ENCODE results near the gene HTD2. TPM values are rescaled to one million over a fixed set of nuclear protein-coding genes. Genes with fewer than 3 reads are reported as not detected.
"Not testable (repeated sequence)": the region's sequence is repeated elsewhere in the genome, so short reads cannot be mapped to it uniquely, and the experiment has no call there.

The HTD2 gene
- total RNA-seq, 3 donors from 2014 or later = 10.6 to 19.6 (median 11.1) TPM

- H3K27ac ChIP-seq = no peak overlapping the region
- H3K4me1 ChIP-seq = no peaks in the 10 kb centered on the region
- H3K9me3 ChIP-seq = no peaks in the 10 kb centered on the region
- H3K36me3 ChIP-seq = no peaks in the 10 kb centered on the region
- DNase-seq (ENCODE audit: low spot score in 2 of 2) = no peak
- H3K27me3 ChIP-seq = no peaks in the 10 kb centered on the region
- no peak overlapping the region for H3K4me3 ChIP-seq
- TF ChIP-seq POLR2AphosphoS5 (IDR thresholded peaks at IDR 0.05) (no peak), CTCF (IDR thresholded peaks at IDR 0.05) (no peak), POLR2A (IDR thresholded peaks at IDR 0.05) (no peak)
- intact Hi-C loops (cut with DNase I; ENCODE audit: low total_unique reads) = no loop called here
Observed at GRCh38 chr3:58261954-58262666, 44.2 kb upstream of the HTD2 start.

- H3K36me3 ChIP-seq = no peaks in the 10 kb centered on the region
- no peaks in the 10 kb centered on the region for H3K27me3 ChIP-seq
- DNase-seq (ENCODE audit: low spot score in 2 of 2) = no peak
- H3K4me1 ChIP-seq = no peaks in the 10 kb centered on the region
- TF ChIP-seq POLR2AphosphoS5 (IDR thresholded peaks at IDR 0.05) (no peak), POLR2A (IDR thresholded peaks at IDR 0.05) (no peak), CTCF (IDR thresholded peaks at IDR 0.05) (no peak)
- H3K27ac ChIP-seq = no peak overlapping the region
- H3K4me3 ChIP-seq = no peak overlapping the region
- intact Hi-C loops (cut with DNase I; ENCODE audit: low total_unique reads) = no loop called here
- H3K9me3 ChIP-seq = no peaks in the 10 kb centered on the region
Observed at GRCh38 chr3:58266577-58266976, 39.7 kb upstream of the HTD2 start.

- H3K9me3 ChIP-seq; DNase-seq (ENCODE audit: low spot score in 2 of 2); H3K36me3 ChIP-seq; H3K4me3 ChIP-seq; H3K27me3 ChIP-seq; H3K4me1 ChIP-seq; H3K27ac ChIP-seq; intact Hi-C loops (cut with DNase I; ENCODE audit: low total_unique reads): not testable (repeated sequence)
Observed at GRCh38 chr3:58267543-58267942, 38.8 kb upstream of the HTD2 start.

DNA sequence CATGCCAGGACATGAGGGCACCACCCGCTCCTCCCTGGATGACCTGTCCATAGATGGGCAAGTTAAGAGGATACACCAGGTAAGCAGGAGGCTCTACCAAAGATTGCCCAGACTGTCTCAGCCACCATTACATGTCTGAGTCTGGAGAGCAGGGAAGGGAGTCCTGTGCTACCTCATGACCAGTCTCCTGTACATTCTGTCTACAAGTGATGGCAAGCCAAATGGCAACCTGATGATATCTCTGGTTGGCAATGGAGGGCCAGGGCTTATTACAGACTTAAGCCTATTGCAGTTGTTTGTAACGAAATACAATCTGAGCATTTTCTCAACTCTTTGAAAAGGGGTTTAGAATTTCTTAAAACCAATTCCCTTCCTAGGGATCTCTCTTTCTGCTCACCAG, 37.0 kb upstream of the HTD2 start:
- DNase-seq (ENCODE audit: low spot score in 2 of 2) = no peak
- Histone ChIP-seq H3K9me3 (no peaks in the 10 kb centered on the region), H3K27me3 (no peaks in the 10 kb centered on the region), H3K36me3 (no peaks in the 10 kb centered on the region), H3K4me1 (no peaks in the 10 kb centered on the region), H3K27ac (no peak overlapping the region), H3K4me3 (no peak overlapping the region)
- intact Hi-C loops (cut with DNase I; ENCODE audit: low total_unique reads) = no loop called here
- TF ChIP-seq POLR2A (IDR thresholded peaks at IDR 0.05) = no peak

DNA sequence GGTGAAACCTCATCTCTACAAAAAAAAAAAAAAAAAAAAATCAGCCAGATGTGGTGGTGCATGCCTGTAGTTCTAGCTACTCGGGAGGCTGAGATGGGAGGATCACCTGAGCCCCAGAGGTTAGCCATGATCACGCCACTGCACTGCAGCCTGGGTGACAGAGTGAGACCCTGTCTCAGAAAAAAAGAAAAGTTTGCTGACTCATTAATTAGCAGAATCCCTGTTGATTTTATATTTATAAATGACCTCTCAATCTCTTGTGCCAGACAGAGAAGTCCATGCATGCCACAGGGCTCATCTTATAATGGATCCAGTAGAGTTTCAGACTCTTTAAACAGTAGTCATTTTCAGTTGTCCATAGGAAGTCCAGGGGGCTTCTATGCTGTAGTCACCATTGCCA, 35.8 kb upstream of the HTD2 start:
- H3K9me3 ChIP-seq = no peaks in the 10 kb centered on the region
- no peak overlapping the region for H3K4me3 ChIP-seq
- no peak overlapping the region for H3K27ac ChIP-seq
- H3K36me3 ChIP-seq = no peaks in the 10 kb centered on the region
- no peak for TF ChIP-seq POLR2AphosphoS5 (IDR thresholded peaks at IDR 0.05)
- no peak for TF ChIP-seq POLR2A (IDR thresholded peaks at IDR 0.05)
- no peak for TF ChIP-seq CTCF (IDR thresholded peaks at IDR 0.05)
- no peak for DNase-seq (ENCODE audit: low spot score in 2 of 2)
- no peaks in the 10 kb centered on the region for H3K4me1 ChIP-seq
- H3K27me3 ChIP-seq = no peaks in the 10 kb centered on the region
- intact Hi-C loops (cut with DNase I; ENCODE audit: low total_unique reads) = no loop called here

GRCh38 chr3:58271901-58272501, 34.3 kb upstream of the HTD2 start:
- Histone ChIP-seq H3K36me3 (no peaks in the 10 kb centered on the region), H3K4me1 (no peaks in the 10 kb centered on the region), H3K9me3 (no peaks in the 10 kb centered on the region), H3K4me3 (no peak overlapping the region), H3K27ac (no peak overlapping the region), H3K27me3 (no peaks in the 10 kb centered on the region)
- intact Hi-C loops (cut with DNase I; ENCODE audit: low total_unique reads) = no loop called here
- no peak for DNase-seq (ENCODE audit: low spot score in 2 of 2)
- TF ChIP-seq POLR2A (IDR thresholded peaks at IDR 0.05) (no peak), POLR2AphosphoS5 (IDR thresholded peaks at IDR 0.05) (no peak), CTCF (IDR thresholded peaks at IDR 0.05) (no peak)
